Activated CD8-positive, alpha-beta memory T cell treated with anti-CD3 and anti-CD28 coated beads, Interleukin-2, amount 50 U/mL, for 48 hours (primary cell): ENCODE data around the gene DHDDS.
"Not testable (repeated sequence)": the region's sequence is repeated elsewhere in the genome, so short reads cannot be mapped to it uniquely, and the experiment has no call there.

Experiments
- DNase-seq: peaks from one replicate; pipeline ENCODE4 v3.0.0-alpha.2; 2020

DHDDS gene

DNA sequence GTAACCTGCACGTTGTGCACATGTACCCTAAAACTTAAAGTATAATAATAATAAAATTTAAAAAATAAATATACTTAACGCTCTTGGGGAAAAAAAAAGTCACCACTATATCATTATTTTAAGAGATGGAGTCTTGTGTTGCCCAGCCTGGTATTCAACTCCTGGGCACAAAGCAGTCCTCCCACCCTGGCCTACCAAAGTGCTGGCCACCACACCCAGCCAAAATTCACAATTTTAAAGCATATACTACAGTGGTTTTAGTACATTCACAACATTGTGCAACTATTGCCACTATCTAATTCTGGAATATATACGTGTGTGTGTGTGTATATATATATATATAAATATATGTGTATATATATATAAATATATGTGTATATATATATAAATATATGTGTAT, 46.0 kb downstream of the DHDDS start:
- DNase-seq: no peak

DNA sequence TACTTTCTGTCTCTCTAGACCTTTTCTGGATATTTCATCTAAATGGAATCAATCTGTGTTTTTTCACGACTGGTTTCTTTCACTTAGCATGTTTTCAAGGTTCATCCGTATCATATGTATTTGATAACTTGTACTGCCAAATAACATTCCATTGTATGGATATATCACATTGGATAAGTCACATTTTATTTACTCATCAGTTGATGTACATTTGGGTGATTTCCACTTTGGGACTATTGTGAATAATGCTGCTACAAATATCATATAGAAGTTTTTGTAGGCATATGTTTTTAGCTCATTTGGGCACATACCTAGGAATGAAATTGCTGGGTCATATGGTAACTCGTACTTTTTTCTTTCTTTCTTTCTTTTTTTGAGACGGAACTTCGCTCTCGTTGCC, 46.9 kb downstream of the DHDDS start:
- no peak for DNase-seq

DNA sequence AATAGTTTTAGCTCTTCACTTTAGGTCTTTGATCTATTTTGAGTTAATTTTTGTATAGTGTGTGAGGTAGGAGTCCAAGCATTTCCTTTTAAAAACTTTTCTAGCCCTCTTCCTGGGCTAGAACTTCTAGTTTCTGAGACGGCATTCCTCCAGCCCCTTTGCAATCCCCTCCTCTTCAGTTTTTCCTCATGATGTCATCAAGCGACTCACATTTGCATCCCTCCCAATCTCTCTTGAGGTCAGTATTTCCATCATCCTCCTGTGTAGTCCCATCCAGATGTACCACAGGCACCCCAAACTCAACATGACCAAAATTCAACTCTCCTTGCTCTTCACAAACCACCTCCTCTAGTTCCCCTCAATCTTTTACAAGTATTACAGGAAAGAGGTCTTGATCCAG, 50.8 kb downstream of the DHDDS start:
- no peak for DNase-seq

DNA sequence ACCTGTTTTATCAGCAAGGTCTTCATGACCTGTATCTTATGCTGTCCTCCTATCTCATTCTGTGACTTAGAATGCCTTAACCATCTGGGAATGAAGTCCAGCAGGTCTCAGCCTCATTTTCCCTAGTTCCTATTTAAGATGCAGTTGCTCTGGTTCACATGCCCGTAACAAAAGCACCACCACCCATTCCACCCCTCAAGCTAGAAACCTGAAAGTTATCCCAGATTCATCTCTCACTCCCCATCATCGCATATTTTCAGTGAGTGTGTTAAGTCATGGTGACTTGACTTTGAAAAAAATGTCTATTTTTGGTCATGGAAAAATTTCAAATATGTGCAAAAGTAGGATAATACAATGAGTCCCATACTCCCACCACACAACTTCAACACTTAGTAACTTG, 51.9 kb downstream of the DHDDS start:
- no peak for DNase-seq

DNA sequence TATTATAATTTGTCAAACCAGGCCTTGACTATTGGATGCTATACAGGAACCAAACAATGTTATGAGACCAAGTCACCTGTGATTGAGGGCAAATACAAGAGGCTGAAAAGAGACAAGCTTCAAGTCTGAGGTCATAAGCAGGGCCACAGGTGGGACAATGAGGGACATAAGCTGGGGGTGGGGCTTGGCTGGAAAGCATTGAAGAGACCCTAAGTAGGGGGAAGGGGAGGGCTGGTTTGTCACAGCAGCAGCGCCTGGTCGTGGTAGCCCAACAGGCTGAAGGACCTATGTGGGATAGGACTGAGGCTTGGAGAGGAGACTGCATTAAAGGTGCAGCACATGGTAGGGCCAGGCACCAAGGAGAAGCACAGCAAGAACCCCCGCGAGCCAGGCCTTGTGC, 58.0 kb downstream of the DHDDS start:
- no peak for DNase-seq

DNA sequence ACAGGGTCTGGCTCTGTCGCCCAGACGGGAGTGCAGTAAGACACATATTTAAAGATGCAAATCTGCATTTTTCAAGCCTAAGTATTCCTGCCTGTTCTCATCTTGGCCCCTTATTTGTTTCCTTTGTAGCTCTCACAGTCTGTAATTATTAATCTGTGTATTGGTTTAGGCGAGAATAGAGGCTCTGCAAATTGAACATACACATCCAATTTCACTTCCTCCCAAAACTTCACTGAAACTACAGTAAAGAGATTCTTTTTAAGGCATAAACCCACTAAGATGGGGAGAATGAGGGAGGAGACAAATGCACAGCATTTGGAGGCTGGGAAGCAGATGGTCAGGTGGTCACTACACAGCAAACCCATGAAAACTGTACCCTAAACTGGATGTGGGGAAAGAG, 61.1 kb downstream of the DHDDS start:
- no peak for DNase-seq

DNA sequence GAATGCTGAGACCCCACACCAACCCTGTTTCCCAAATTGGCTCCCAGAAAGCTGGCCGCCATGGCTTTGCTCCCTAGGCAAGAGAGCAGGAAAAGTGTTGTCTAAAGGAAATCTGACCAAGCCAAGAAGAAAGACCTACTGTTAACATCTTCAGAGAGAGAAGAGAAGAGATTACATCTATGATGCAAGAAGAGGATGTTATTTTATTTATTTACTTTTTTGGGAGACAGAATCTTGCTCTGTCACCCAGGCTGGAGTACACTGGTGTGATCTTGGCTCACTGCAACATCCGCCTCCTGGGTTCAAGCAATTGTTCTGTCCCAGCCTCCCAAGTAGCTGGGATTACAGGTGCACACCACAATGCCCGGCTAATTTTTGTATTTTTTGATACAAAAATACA, 61.8 kb downstream of the DHDDS start:
- DNase-seq: no peak

DNA sequence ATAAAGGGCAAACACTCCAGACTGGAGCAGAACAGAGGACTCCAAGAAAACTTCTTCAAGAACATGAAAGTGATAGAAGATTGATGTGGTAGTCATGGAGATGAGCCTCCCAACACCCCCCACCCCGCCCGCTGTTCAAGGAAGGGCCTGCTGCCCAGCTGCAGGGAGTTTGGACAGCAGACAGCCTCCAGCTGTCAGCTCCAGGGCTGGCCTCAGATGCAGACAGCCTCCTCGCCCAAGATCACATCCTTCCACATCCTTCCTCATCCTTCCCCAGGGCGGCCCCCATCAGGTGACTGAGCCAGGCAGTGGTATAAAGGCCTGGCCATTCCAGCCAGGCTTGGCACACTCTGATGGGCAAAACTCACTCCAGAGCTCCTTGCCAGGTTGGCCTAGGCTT, 64.7 kb downstream of the DHDDS start:
- no peak for DNase-seq

DNA sequence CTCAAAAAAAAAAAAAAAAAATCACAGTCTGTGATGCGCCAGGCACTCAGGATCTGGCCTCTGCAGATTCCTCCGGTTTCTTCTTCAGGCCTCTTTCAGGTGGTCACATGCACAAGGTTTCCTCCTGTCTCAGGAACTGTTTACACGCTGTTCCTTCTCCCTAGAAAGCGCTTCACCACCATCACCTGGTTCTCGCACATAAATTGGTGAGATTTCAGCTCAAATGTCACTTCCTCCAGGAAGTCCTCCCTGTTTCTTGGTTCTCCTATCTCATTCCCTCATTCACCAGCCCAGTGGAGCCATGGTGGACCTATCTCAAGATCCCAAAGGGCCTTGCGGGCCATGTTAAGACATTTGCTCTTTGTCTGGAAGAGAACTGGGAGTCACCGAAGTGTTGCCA, 66.8 kb downstream of the DHDDS start:
- DNase-seq: no peak

DNA sequence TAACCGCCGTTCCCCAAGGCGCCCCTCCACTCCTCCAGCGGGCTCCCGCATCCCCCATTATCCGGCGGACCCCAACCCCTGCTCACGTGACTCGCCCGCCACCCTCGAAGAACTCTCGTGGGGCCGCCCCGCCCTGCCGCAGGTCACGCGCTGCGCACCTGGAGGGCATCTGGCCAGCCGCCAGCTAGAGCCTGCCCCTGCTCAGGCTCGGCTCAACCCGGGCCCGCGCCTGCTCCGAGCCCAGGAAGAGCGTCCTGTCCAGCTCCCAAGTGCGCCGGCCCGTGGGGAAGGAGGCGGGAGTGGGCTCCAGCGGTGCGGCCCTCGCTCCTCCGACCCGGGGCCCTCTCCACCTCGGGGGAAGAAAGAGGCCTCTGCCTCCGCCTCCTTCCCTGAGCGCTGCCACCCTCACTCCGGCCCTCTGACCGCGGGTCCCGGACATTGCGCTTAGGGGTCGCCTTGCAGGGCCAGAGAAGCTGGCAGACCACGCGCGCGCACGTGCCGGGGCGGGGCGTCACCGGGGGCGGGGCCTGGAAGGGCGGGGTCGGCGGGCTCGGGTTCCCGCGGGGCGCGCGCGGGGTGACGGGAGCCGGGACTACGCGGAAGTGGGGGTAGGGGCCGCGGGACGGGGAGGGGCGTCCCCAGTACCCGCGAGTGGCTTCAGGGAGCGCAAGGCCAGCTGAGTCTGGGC, 68.5 kb downstream of the DHDDS start:
- peak; percentile 99 for DNase-seq

DNA sequence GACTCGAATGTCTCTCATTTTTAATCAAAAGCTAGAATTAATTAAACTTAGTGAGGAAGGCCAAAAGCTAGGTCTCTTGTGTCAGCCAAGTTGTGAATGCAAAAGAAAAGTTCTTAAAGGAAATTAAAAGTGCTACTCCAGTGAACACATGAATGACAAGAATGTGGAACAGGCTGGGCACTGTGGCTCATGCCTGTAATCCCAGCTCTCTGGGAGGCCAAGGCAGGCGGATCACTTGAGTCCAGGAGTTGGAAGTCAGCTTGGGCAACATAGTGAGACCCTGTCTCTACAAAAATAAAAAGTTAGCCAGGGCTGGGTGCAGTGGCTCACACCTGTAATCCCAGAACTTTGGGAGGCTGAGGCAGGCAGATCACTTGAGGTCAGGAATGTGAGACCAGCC, 78.6 kb downstream of the DHDDS start:
- DNase-seq: not testable (repeated sequence)

DNA sequence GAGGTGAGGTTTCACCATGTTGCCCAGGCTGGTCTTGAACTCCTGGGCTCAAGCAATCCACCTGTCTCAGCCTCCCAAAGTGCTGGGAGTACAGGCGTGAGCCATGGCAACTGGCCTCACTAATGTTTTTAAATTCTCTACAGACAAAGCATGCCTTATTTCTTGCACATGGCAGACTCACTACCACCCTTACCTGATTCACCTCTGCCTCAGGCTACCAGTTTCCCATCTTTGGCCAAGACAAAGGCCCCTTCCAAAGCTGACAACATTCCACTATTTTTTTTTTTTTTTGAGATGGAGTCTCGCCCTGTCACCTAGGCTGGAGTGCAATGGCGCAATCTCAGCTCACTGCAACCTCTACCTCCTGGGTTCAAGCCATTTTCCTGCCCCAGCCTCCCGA, 83.7 kb downstream of the DHDDS start:
- not testable (repeated sequence) for DNase-seq

DNA sequence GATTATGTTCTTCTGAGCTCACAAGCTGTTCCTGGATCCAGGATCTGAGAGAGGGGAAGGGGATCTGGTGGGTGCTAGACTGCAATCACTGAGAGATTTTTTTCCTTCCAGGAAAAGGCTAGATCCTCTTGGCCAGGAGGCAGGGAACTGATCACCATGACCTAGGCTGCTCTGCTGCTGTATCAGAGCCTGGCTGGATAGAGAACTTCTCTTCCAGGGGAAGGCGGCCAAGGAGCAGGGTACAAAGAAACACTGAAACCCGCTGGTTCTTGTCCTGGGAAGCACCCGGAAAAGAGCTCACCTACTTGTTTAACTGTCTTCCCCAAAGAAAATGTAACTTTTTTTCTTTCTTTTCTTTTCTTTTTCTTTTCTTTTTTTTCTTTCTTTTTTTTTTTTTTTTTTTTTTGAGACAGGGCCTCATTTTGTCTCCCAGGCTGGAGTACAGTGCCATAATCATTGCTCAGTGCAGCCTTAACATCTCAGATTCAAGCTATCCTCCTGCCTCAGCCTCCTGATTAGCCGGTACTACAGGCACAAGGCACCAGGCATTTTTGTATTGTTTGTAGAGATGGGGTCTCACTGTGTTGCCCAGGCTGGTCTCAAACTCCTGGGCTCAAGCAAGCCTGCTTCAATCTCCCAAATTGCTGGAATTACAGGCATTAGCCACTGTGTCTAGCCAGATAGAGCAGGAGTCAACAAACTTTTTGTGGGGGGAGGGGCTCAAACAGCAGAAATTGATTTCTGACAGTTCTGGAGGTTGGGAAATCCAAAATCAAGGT, 85.1 kb downstream of the DHDDS start:
- DNase-seq: no peak

DNA sequence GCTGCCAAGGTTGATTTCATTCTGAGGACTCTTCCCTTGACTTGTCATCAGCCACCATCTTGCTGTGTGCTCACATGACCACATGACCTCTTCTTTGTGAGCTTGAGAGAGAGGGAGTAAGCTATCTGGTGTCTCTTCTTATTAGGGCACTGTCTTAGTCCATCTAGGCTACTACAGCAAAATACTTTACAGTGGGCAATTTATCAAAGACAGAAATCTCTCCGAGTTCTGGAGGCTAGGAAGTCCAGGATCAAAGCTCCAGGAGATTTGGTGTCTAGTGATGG, 85.6 kb downstream of the DHDDS start:
- no peak for DNase-seq

DNA sequence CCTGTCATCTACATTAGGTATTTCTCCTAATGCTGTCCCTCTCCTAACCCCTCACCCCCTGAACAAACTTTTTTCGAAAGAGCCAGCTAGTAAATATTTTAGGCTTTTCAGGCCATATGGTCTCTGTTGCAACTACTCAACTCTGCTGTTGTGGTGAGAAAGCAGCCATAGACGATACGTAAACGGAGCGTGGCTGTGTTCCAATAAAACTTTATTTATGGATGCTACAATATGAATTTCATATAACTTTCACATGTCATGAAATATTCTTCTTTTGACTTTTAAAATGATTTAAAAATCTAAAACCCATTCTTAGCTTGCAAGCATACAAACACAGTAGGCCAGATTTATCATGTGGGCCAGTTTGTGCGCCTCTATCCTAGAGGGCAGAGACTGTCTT, 86.2 kb downstream of the DHDDS start:
- no peak for DNase-seq

DNA sequence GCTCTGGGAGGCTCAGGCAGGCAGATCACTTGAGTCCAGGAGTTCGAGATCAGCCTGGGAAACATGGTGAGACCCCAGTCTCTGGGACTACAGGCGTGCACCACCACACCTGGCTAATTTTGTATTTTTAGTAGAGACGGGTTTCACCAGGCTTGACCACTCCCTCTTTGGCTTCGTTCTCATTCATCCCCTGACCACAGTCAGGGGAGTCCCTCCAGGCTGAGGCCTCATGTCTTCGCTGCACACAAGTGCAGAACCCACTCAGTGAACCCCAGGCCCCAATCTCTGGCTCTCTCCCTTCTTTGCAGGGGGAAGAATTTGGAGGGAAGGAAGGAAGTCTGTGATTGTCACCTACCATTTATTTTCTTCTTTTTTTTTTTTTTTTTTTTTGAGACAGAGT, 88.2 kb downstream of the DHDDS start:
- no peak for DNase-seq
